ENCODE measurements around the gene XRN1.

The XRN1 gene

GRCh38 chr3:142459096-142459495 lies 11.3 kb upstream of the XRN1 start:
- Histone ChIP-seq H3K36me3 (ENCODE audit: insufficient read depth) (peaks cover 7% of the 10 kb centered on the region; the same call in 1 of the 2 replicates), H4K20me1 (ENCODE audit: insufficient read depth) (no peaks in the 10 kb centered on the region), H3K27ac (no peak overlapping the region), H3K4me3 (IDR thresholded peaks at IDR 0.05; ENCODE audit: insufficient read depth, low read depth, low read length) (no peak overlapping the region), H3K4me2 (no peak overlapping the region), H2AFZ (ENCODE audit: low read depth) (no peak overlapping the region), H3K27me3 (ENCODE audit: insufficient read depth, low read depth) (no peaks in the 10 kb centered on the region), H3K79me2 (ENCODE audit: insufficient read depth, low read depth) (no peaks in the 10 kb centered on the region), H3K4me1 (ENCODE audit: low read depth, poor library complexity, severe bottlenecking) (no peaks in the 10 kb centered on the region), H3K9ac (no peak overlapping the region)
- TF ChIP-seq CTCF (conservative IDR thresholded peaks at IDR 0.05; ENCODE audit: low read depth, low read length) = no peak

DNA sequence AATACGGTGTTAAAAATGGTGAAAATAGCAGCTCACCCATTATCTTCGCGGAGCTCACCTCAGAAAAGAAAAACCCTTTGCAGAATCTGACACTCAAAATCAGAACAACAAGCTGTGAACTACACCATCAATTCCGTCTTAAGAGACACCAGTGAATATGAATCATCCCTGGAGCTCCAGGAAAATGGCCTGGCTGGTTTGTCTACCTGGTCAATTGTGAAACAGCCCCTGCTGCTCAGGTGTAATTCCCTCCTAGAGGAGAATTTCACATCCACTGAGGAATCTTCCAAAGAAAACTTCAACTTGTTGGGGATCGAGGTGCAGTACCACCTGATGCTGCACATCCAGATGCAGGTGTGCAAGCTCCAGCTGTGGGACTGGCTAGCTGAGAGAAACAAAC lies 3.0 kb upstream of the XRN1 start:
- no peak overlapping the region for H3K4me2 ChIP-seq
- no peaks in the 10 kb centered on the region for H3K27me3 ChIP-seq (ENCODE audit: insufficient read depth, low read depth)
- peaks cover 5% of the 10 kb centered on the region for H3K4me1 ChIP-seq (ENCODE audit: low read depth, poor library complexity, severe bottlenecking)
- H2AFZ ChIP-seq (ENCODE audit: low read depth) = no peak overlapping the region
- no peak overlapping the region for H3K4me3 ChIP-seq (IDR thresholded peaks at IDR 0.05; ENCODE audit: insufficient read depth, low read depth, low read length)
- no peaks in the 10 kb centered on the region for H4K20me1 ChIP-seq (ENCODE audit: insufficient read depth)
- H3K36me3 ChIP-seq (ENCODE audit: insufficient read depth) = no peaks in the 10 kb centered on the region
- H3K9ac ChIP-seq = no peak overlapping the region
- H3K79me2 ChIP-seq (ENCODE audit: insufficient read depth, low read depth) = peaks cover 17% of the 10 kb centered on the region
- no peak overlapping the region for H3K27ac ChIP-seq
- no peak for TF ChIP-seq CTCF (conservative IDR thresholded peaks at IDR 0.05; ENCODE audit: low read depth, low read length)

DNA sequence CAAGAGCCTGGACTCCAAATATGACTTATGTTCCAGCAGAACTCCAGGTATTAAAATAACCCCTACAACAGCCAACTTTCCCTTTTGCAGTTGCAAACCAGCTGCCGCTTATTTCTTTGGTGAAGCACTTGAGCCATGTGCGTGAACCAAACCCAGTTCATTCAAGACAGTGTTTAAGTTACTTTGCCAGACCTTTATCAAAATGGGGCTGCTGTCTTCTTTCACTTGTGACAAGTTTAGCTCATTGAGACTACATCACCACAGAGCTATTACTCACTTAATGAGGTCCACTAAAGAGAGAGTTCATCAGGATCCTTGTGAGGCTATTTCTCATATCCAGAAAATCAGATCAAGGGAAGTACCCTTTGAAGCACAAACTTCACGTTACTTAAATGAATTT lies 2.4 kb upstream of the XRN1 start:
- Histone ChIP-seq H3K9ac (no peak overlapping the region), H3K4me1 (ENCODE audit: low read depth, poor library complexity, severe bottlenecking) (peaks cover 12% of the 10 kb centered on the region), H4K20me1 (ENCODE audit: insufficient read depth) (no peaks in the 10 kb centered on the region), H3K79me2 (ENCODE audit: insufficient read depth, low read depth) (peaks cover 24% of the 10 kb centered on the region), H3K27me3 (ENCODE audit: insufficient read depth, low read depth) (no peaks in the 10 kb centered on the region), H3K4me3 (IDR thresholded peaks at IDR 0.05; ENCODE audit: insufficient read depth, low read depth, low read length) (no peak overlapping the region), H3K4me2 (no peak overlapping the region), H3K36me3 (ENCODE audit: insufficient read depth) (no peaks in the 10 kb centered on the region), H3K27ac (no peak overlapping the region), H2AFZ (ENCODE audit: low read depth) (no peak overlapping the region)
- no peak for TF ChIP-seq CTCF (conservative IDR thresholded peaks at IDR 0.05; ENCODE audit: low read depth, low read length)

GRCh38 chr3:142447301-142447851 lies 461 bp downstream of the XRN1 start:
- H3K9ac ChIP-seq = peak overlapping the region; percentile 96
- H2AFZ ChIP-seq (ENCODE audit: low read depth) = peak overlapping the region; percentile 92
- no peaks in the 10 kb centered on the region for H3K36me3 ChIP-seq (ENCODE audit: insufficient read depth)
- peak overlapping the region; percentile 90 for H3K4me2 ChIP-seq
- peaks cover 53% of the 10 kb centered on the region for H3K79me2 ChIP-seq (ENCODE audit: insufficient read depth, low read depth)
- no peaks in the 10 kb centered on the region for H4K20me1 ChIP-seq (ENCODE audit: insufficient read depth)
- no peak for TF ChIP-seq CTCF (conservative IDR thresholded peaks at IDR 0.05; ENCODE audit: low read depth, low read length)
- H3K4me3 ChIP-seq (IDR thresholded peaks at IDR 0.05; ENCODE audit: insufficient read depth, low read depth, low read length) = peak overlapping the region; percentile 95
- H3K4me1 ChIP-seq (ENCODE audit: low read depth, poor library complexity, severe bottlenecking) = peaks cover 19% of the 10 kb centered on the region
- no peaks in the 10 kb centered on the region for H3K27me3 ChIP-seq (ENCODE audit: insufficient read depth, low read depth)
- peak overlapping the region; percentile 95 for H3K27ac ChIP-seq

Measured in KMS-11 (cell line).